Stomach (tissue), 9 donors: ENCODE data around the gene CCDC30. TPM values are rescaled to one million over a fixed set of nuclear protein-coding genes. Genes with fewer than 3 reads are reported as not detected.

Experiments
- DNase-seq, 2 donors: peaks; one replicate each; pipeline versions ENCODE4 v3.0.0 to v3.0.0-alpha.2; 2013 to 2019
- H3K27ac ChIP-seq, 5 donors: fragments of 200-600 bp in 4 of 5; sonication (generic) in 4 of 5; one replicate each; pipeline ENCODE4 v1.5.1; 2013 to 2019; ENCODE audit warnings: mild to moderate bottlenecking in 1 of 5, moderate library complexity in 1 of 5
- H3K27me3 ChIP-seq, 3 donors: fragments of 200-600 bp; sonication (generic); one replicate each; pipeline ENCODE4 v1.5.1; 2017 to 2019; ENCODE audit warnings: mixed run types in 1 of 3
- H3K36me3 ChIP-seq, 4 donors: fragments of 200-600 bp; sonication (generic); 1 replicate in 3 of 4; 2 replicates in 1 of 4; pipeline ENCODE4 v1.5.1; 2016 to 2019
- H3K4me1 ChIP-seq, 4 donors: fragments of 200-600 bp; sonication (generic); one replicate each; pipeline ENCODE4 v1.5.1; 2016 to 2019
- H3K4me3 ChIP-seq, 4 donors: fragments of 200-600 bp; sonication (generic) in 3 of 4; one replicate each; pipeline ENCODE4 v1.5.1; 2016 to 2019; ENCODE audit warnings: mild to moderate bottlenecking in 1 of 4
- H3K9me3 ChIP-seq, 4 donors: fragments of 200-600 bp; sonication (generic); one replicate each; pipeline ENCODE4 v1.5.1; 2016 to 2019
- CTCF ChIP-seq, 7 experiments: fragments of 450-650 bp in 4 of 7; fragments of 200-600 bp in 3 of 7; sonication (generic) in 3 of 7; IDR thresholded peaks; one replicate each; pipeline ENCODE4 v1.5.1; 2016 to 2019; ENCODE audit warnings: antibody characterized with exemption in 7 of 7, control low read depth in 2 of 7, mild to moderate bottlenecking in 1 of 7
- EP300 ChIP-seq: sonication (generic); formaldehyde crosslinking; IDR thresholded peaks from one replicate; pipeline ENCODE4 v1.6.1; 2017; ENCODE audit warnings: antibody characterized with exemption
- POLR2A ChIP-seq, 4 donors: fragments of 450-650 bp; IDR thresholded peaks; one replicate each; pipeline ENCODE4 v1.6.1; 2016; ENCODE audit warnings: antibody characterized with exemption in 4 of 4, control low read depth in 2 of 4, mild to moderate bottlenecking in 1 of 4, moderate library complexity in 1 of 4
- POLR2AphosphoS5 ChIP-seq, 3 donors: sonication (generic); formaldehyde crosslinking; IDR thresholded peaks; one replicate each; pipeline ENCODE4 v1.6.1; 2016; ENCODE audit warnings: antibody characterized with exemption in 3 of 3
- WGBS, 5 donors: extraction: QIAGEN DNeasy Blood & Tissue Kit in 3 of 5; methylation state at CpG; one replicate each; pipeline versions ENCODE4 v1.1.5 to v1.1.7; 2013 to 2018; 5-methylcytosine and 5-hydroxymethylcytosine counted together
- intact Hi-C: fragments of 100-400 bp; cut with DNase I; formaldehyde crosslinking; loops from one replicate; pipeline ENCODE4 v1.15.1; 2023; ENCODE audit warnings: low total_unique reads
- polyA plus RNA-seq, 3 donors: library from polyadenylated mRNA; stranded (reverse); fragments of 200-250 nt; gene quantifications; one replicate each; pipeline ENCODE4 v1.2.3, GENCODE V29; 2013
- total RNA-seq, 5 donors: library from RNA; depleted of rRNA; stranded (reverse); fragments of >200 nt; gene quantifications; one replicate each; pipeline versions ENCODE4 v1.1.0 to v1.2.3, GENCODE V29; 2014 to 2016
- donor health status: healthy with polysubstance abuse.
- donor health status: Bipolar disorder and iron deficiency.
- donor health status: healthy.

Gene CCDC30
- total and polyA plus RNA-seq, 8 donors, result under 0.01 to 2.3 (median 1.0) TPM

GRCh38 chr1:42690477-42691156, 227.5 kb downstream of the CCDC30 start:
- H3K36me3 ChIP-seq, result peaks cover 0 to 21% (median 11%) of the 10 kb centered on the region in 4 donors
- no peaks in the 10 kb centered on the region for H3K9me3 ChIP-seq
- intact Hi-C loops, result no loop called here
- DNase-seq, result no peak
- TF ChIP-seq CTCF (IDR thresholded peaks at IDR 0.05), result peak in 1 of 7 experiments; percentile 21
- TF ChIP-seq POLR2AphosphoS5 (IDR thresholded peaks at IDR 0.05), result no peak
- peak overlapping the region in 2 of 5 donors; percentile 17 to 75 for H3K27ac ChIP-seq
- no peak overlapping the region for H3K4me3 ChIP-seq
- no peaks in the 10 kb centered on the region for H3K27me3 ChIP-seq
- H3K4me1 ChIP-seq, result peaks cover 64 to 100% (median 90%) of the 10 kb centered on the region in 4 donors
- 43 to 73% (median 47%) methylated on average over 1 of the region's 1 CpG for WGBS, 5 donors

GRCh38 chr1:42691157-42691498, 228.0 kb downstream of the CCDC30 start:
- Histone ChIP-seq H3K4me3 (no peak overlapping the region), H3K36me3 (peaks cover 0 to 25% (median 15%) of the 10 kb centered on the region in 4 donors), H3K27me3 (no peaks in the 10 kb centered on the region), H3K27ac (peak overlapping the region in 2 of 5 donors; percentile 74 to 75), H3K4me1 (peaks cover 59 to 96% (median 85%) of the 10 kb centered on the region in 4 donors), H3K9me3 (no peaks in the 10 kb centered on the region)
- 50 to 60% (median 55%) methylated on average over 4 of the region's 4 CpGs for WGBS, 5 donors
- no peak for TF ChIP-seq POLR2AphosphoS5 (IDR thresholded peaks at IDR 0.05)
- TF ChIP-seq CTCF (IDR thresholded peaks at IDR 0.05), result no peak
- intact Hi-C loops, result no loop called here
- DNase-seq, result no peak

- intact Hi-C loops, result no loop called here
- Histone ChIP-seq H3K9me3 (no peaks in the 10 kb centered on the region), H3K4me3 (peak overlapping the region in 1 of 4 donors; percentile 7), H3K27me3 (no peaks in the 10 kb centered on the region), H3K4me1 (peaks cover 45 to 83% (median 72%) of the 10 kb centered on the region in 4 donors), H3K36me3 (peaks cover 13 to 36% (median 27%) of the 10 kb centered on the region in 4 donors), H3K27ac (peak overlapping the region; percentile 19 to 75 (median 67))
- TF ChIP-seq POLR2A (IDR thresholded peaks at IDR 0.05), result no peak
- TF ChIP-seq POLR2AphosphoS5 (IDR thresholded peaks at IDR 0.05), result peak in 2 of 3 donors; percentile 24 to 58
- no peak for TF ChIP-seq CTCF (IDR thresholded peaks at IDR 0.05)
- WGBS, 5 donors, result 13 to 40% (median 24%) methylated on average over 5 of the region's 5 CpGs
- DNase-seq, result peak in 1 of 2 donors; percentile 89
Measured at GRCh38 chr1:42692461-42692860, 229.4 kb downstream of the CCDC30 start.

- Histone ChIP-seq H3K27ac (peak overlapping the region in 4 of 5 donors; percentile 60 to 75 (median 70)), H3K4me3 (peak overlapping the region in 1 of 4 donors; percentile 7), H3K9me3 (no peaks in the 10 kb centered on the region), H3K36me3 (peaks cover 18 to 36% (median 31%) of the 10 kb centered on the region in 4 donors), H3K4me1 (peaks cover 41 to 78% (median 68%) of the 10 kb centered on the region in 4 donors), H3K27me3 (no peaks in the 10 kb centered on the region)
- intact Hi-C loops, result no loop called here
- WGBS, 5 donors, result 31 to 62% (median 48%) methylated on average over 2 of the region's 2 CpGs
- no peak for TF ChIP-seq CTCF (IDR thresholded peaks at IDR 0.05)
- TF ChIP-seq EP300, result no peak
- no peak for TF ChIP-seq POLR2A (IDR thresholded peaks at IDR 0.05)
- no peak for TF ChIP-seq POLR2AphosphoS5 (IDR thresholded peaks at IDR 0.05)
- no peak for DNase-seq
Measured at GRCh38 chr1:42692911-42693310, 229.8 kb downstream of the CCDC30 start.
